H9 (cell line): ENCODE data around the gene ZNF33A. TPM values are rescaled to one million over a fixed set of nuclear protein-coding genes. Genes with fewer than 3 reads are reported as not detected.

ENCODE experiments used
- DNase-seq: peaks from one replicate; pipeline ENCODE4 v3.0.0-alpha.2; 2017
- H2AFZ ChIP-seq: one replicate; pipeline ENCODE4 v1.6.1; 2013; ENCODE audit warnings: mild to moderate bottlenecking, low read length, control low read depth, moderate library complexity
- H2AK5ac ChIP-seq: 2 replicates; pipeline ENCODE4 v1.6.1; 2013; ENCODE audit warnings: low read length, control low read depth, mixed read lengths; ENCODE audit not compliant: insufficient read length
- H2BK120ac ChIP-seq: one replicate; pipeline ENCODE4 v1.6.1; 2013; ENCODE audit warnings: low read depth, mild to moderate bottlenecking, low read length, control low read depth, inconsistent platforms; ENCODE audit not compliant: poor library complexity, severe bottlenecking
- H2BK12ac ChIP-seq: 2 replicates; pipeline ENCODE4 v1.6.1; 2013; ENCODE audit warnings: low read length, control low read depth, mixed read lengths, low read depth; ENCODE audit not compliant: insufficient read length
- H2BK15ac ChIP-seq: 2 replicates; pipeline ENCODE4 v1.6.1; 2013; ENCODE audit warnings: low read depth, low read length, control low read depth
- H2BK20ac ChIP-seq: one replicate; pipeline ENCODE4 v1.6.1; 2013; ENCODE audit warnings: low read depth, mild to moderate bottlenecking, low read length, control low read depth, inconsistent platforms; ENCODE audit not compliant: poor library complexity, severe bottlenecking
- H2BK5ac ChIP-seq: 2 replicates; pipeline ENCODE4 v1.6.1; 2013; ENCODE audit warnings: low read length, control low read depth, mixed read lengths; ENCODE audit not compliant: insufficient read length
- H3K14ac ChIP-seq: 2 replicates; pipeline ENCODE4 v1.6.1; 2013; ENCODE audit warnings: low read length, control low read depth; ENCODE audit not compliant: insufficient read depth
- H3K18ac ChIP-seq: 2 replicates; pipeline ENCODE4 v1.6.1; 2013; ENCODE audit warnings: low read depth, mild to moderate bottlenecking, mixed read lengths, low read length, control low read depth; ENCODE audit not compliant: insufficient read length
- H3K23ac ChIP-seq: 2 replicates; pipeline ENCODE4 v1.6.1; 2013; ENCODE audit warnings: low read length, control low read depth, mixed read lengths, low read depth; ENCODE audit not compliant: insufficient read length
- H3K23me2 ChIP-seq: 2 replicates; pipeline ENCODE4 v1.6.1; 2013; ENCODE audit warnings: low read depth, mild to moderate bottlenecking, mixed read lengths, low read length, control low read depth; ENCODE audit not compliant: insufficient read length, poor library complexity, severe bottlenecking
- H3K27ac ChIP-seq: 2 replicates; pipeline ENCODE4 v1.5.1; 2013; ENCODE audit warnings: low read length, control low read depth, mixed read lengths, low read depth; ENCODE audit not compliant: insufficient read length
- H3K27me3 ChIP-seq: 2 replicates; pipeline ENCODE4 v1.6.1; 2013; ENCODE audit warnings: low read length, control low read depth, inconsistent platforms; ENCODE audit not compliant: insufficient read depth
- H3K4ac ChIP-seq: 2 replicates; pipeline ENCODE4 v1.6.1; 2013; ENCODE audit warnings: low read depth, mild to moderate bottlenecking, control low read depth, inconsistent platforms, low read length, moderate library complexity
- H3K4me1 ChIP-seq: 2 replicates; pipeline ENCODE4 v1.6.1; 2013; ENCODE audit warnings: low read length, control low read depth, inconsistent platforms; ENCODE audit not compliant: insufficient read depth
- H3K4me2 ChIP-seq: 2 replicates; pipeline ENCODE4 v1.6.1; 2013; ENCODE audit warnings: low read length, control low read depth, mixed read lengths; ENCODE audit not compliant: insufficient read length, insufficient read depth
- H3K56ac ChIP-seq: 2 replicates; pipeline ENCODE4 v1.6.1; 2013; ENCODE audit warnings: low read depth, mild to moderate bottlenecking, mixed read lengths, low read length, control low read depth; ENCODE audit not compliant: insufficient read length
- H3K79me1 ChIP-seq: 2 replicates; pipeline ENCODE4 v1.6.1; 2013; ENCODE audit warnings: low read depth, mild to moderate bottlenecking, moderate library complexity, low read length, control low read depth, inconsistent platforms; ENCODE audit not compliant: insufficient read depth, poor library complexity, severe bottlenecking
- H3K79me2 ChIP-seq: 2 replicates; pipeline ENCODE4 v1.6.1; 2013; ENCODE audit warnings: low read length, control low read depth, inconsistent platforms; ENCODE audit not compliant: insufficient read depth
- H3K9ac ChIP-seq: 2 replicates; pipeline ENCODE4 v1.6.1; 2013; ENCODE audit warnings: low read length, control low read depth, mixed read lengths; ENCODE audit not compliant: insufficient read length; ENCODE audit errors: extremely low read depth
- H3K9me3 ChIP-seq: one replicate; pipeline ENCODE4 v1.6.1; 2013; ENCODE audit warnings: low read depth, low read length, inconsistent platforms; ENCODE audit not compliant: control insufficient read depth
- H3T11ph ChIP-seq: one replicate; pipeline ENCODE4 v1.6.1; 2013; ENCODE audit warnings: mild to moderate bottlenecking, low read length, control low read depth, inconsistent platforms
- H4K20me1 ChIP-seq: one replicate; pipeline ENCODE4 v1.6.1; 2013; ENCODE audit not compliant: control insufficient read depth, insufficient read length, insufficient read depth
- H4K5ac ChIP-seq: 2 replicates; pipeline ENCODE4 v1.6.1; 2013; ENCODE audit warnings: low read depth, mild to moderate bottlenecking, mixed read lengths, low read length, control low read depth; ENCODE audit not compliant: insufficient read length
- H4K8ac ChIP-seq: replicated peaks from 2 replicates; pipeline ENCODE4 v1.6.1; 2013; ENCODE audit warnings: low read length, control low read depth, mixed read lengths, low read depth; ENCODE audit not compliant: insufficient read length
- H4K91ac ChIP-seq: 2 replicates; pipeline ENCODE4 v1.6.1; 2013; ENCODE audit warnings: low read depth, mild to moderate bottlenecking, moderate library complexity, mixed read lengths, low read length, control low read depth; ENCODE audit not compliant: insufficient read length
- H3K27ac Mint-ChIP-seq, 3 experiments: 2 replicates in 2 of 3; 3 replicates in 1 of 3; pipeline ENCODE4 v1.8.0; 2020 to 2021; ENCODE audit warnings: mixed read lengths in 3 of 3, mild to moderate bottlenecking in 1 of 3, moderate library complexity in 1 of 3
- H3K27me3 Mint-ChIP-seq: 2 replicates; pipeline ENCODE4 v1.8.0; 2021; ENCODE audit warnings: low read depth, mild to moderate bottlenecking, moderate library complexity, mixed read lengths
- H3K36me3 Mint-ChIP-seq, 3 experiments: 2 replicates in 2 of 3; 3 replicates in 1 of 3; pipeline ENCODE4 v1.8.0; 2020 to 2021; ENCODE audit warnings: low read depth in 3 of 3, mixed read lengths in 3 of 3; ENCODE audit not compliant: insufficient read depth in 1 of 3
- H3K4me1 Mint-ChIP-seq, 2 experiments: 2 replicates each; pipeline ENCODE4 v1.8.0; 2020; ENCODE audit warnings: mixed read lengths in 2 of 2
- H3K4me3 Mint-ChIP-seq, 2 experiments: 2 replicates in 1 of 2; 3 replicates in 1 of 2; pipeline ENCODE4 v1.8.0; 2020 to 2021; ENCODE audit warnings: mild to moderate bottlenecking in 2 of 2, mixed read lengths in 2 of 2, moderate library complexity in 1 of 2
- H3K9me3 Mint-ChIP-seq, 2 experiments: 2 replicates in 1 of 2; 3 replicates in 1 of 2; pipeline ENCODE4 v1.8.0; 2020; ENCODE audit warnings: mild to moderate bottlenecking in 2 of 2, mixed read lengths in 2 of 2, moderate library complexity in 1 of 2
- WGBS: extraction: QIAGEN DNeasy Blood & Tissue Kit; methylation state at CpG from one replicate; pipeline ENCODE4 v1.1.7; 2013; ENCODE audit warnings: missing lambda C conversion rate, low lambda C conversion rate, mixed read lengths; ENCODE audit not compliant: insufficient read length; ENCODE audit errors: extremely low coverage; 5-methylcytosine and 5-hydroxymethylcytosine counted together
- total RNA-seq: library from RNA; stranded (reverse); gene quantifications from 2 replicates; pipeline ENCODE4 v1.2.1, GENCODE V29; 2021
- TF ChIP-seq, protein P1 (sequence below): fragments of 200-600 bp; sonication (generic); conservative IDR thresholded peaks from 3 replicates; pipeline ENCODE4 v1.8.0; 2021; ENCODE audit warnings: antibody characterized with exemption, mild to moderate bottlenecking

ZNF33A gene
- total RNA-seq, 1 experiment from 2014 or later, result 42.7 TPM

DNA sequence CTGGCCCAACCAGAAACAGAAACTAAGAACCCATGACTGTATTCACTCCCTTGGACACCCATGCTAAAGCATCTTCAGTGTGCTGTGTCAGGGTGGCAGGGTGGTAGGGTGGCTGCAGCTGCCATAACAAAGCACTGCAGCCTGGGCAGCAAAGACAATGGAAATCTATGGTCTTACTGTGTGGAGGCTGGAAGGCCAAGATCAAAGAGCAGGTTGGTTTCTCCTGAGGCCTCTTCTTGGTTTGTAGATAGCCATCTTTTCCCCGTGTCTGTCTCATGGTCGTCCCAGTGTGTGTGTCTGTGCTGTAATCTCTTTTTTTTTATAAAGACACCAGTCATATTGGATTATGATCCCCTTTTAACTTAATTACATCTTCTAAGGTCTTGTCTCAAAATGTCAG lies 18.8 kb upstream of the ZNF33A start:
- Histone ChIP-seq H3K79me1 (no peaks in the 10 kb centered on the region), H3K27me3 (no peaks in the 10 kb centered on the region), H4K8ac (no peak overlapping the region), H2BK120ac (no peak overlapping the region), H2BK12ac (no peak overlapping the region), H3K27ac (no peak overlapping the region), H3K14ac (no peak overlapping the region), H3K9me3 (peaks cover 28% of the 10 kb centered on the region), H3K18ac (no peak overlapping the region), H2AFZ (no peak overlapping the region), H3K23me2 (no peaks in the 10 kb centered on the region), H4K91ac (no peak overlapping the region), H2BK20ac (no peak overlapping the region), H3K79me2 (no peaks in the 10 kb centered on the region), H3K9ac (no peak overlapping the region), H2AK5ac (no peak overlapping the region), H3K4me2 (no peak overlapping the region), H3K4ac (no peak overlapping the region), H2BK15ac (no peak overlapping the region), H3K4me1 (no peaks in the 10 kb centered on the region), H4K20me1 (no peaks in the 10 kb centered on the region), H2BK5ac (no peak overlapping the region), H3T11ph (no peak overlapping the region), H3K23ac (no peak overlapping the region), H4K5ac (no peak overlapping the region), H3K56ac (no peak overlapping the region)
- H3K36me3 Mint-ChIP-seq, result peaks cover 2 to 10% (median 5%) of the 10 kb centered on the region in 3 experiments; a peak in 4 of 7 replicates
- WGBS, result no CpG with 5 or more reads among the region's 2 CpGs
- no peaks in the 10 kb centered on the region for H3K4me1 Mint-ChIP-seq
- no peak overlapping the region for H3K4me3 Mint-ChIP-seq
- no peak for DNase-seq
- H3K27ac Mint-ChIP-seq, result no peak overlapping the region
- TF ChIP-seq, protein P1, sequence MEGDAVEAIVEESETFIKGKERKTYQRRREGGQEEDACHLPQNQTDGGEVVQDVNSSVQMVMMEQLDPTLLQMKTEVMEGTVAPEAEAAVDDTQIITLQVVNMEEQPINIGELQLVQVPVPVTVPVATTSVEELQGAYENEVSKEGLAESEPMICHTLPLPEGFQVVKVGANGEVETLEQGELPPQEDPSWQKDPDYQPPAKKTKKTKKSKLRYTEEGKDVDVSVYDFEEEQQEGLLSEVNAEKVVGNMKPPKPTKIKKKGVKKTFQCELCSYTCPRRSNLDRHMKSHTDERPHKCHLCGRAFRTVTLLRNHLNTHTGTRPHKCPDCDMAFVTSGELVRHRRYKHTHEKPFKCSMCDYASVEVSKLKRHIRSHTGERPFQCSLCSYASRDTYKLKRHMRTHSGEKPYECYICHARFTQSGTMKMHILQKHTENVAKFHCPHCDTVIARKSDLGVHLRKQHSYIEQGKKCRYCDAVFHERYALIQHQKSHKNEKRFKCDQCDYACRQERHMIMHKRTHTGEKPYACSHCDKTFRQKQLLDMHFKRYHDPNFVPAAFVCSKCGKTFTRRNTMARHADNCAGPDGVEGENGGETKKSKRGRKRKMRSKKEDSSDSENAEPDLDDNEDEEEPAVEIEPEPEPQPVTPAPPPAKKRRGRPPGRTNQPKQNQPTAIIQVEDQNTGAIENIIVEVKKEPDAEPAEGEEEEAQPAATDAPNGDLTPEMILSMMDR, result no peak
- H3K27me3 Mint-ChIP-seq, result peaks cover 3% of the 10 kb centered on the region
- H3K9me3 Mint-ChIP-seq, result peaks cover 82 to 93% of the 10 kb centered on the region in 2 experiments
